ENCODE data around the gene NLRP1.
"Not testable (repeated sequence)": the region's sequence is repeated elsewhere in the genome, so short reads cannot be mapped to it uniquely, and the experiment has no call there.

The NLRP1 gene

GRCh38 chr17:5587438-5588032, 3.2 kb upstream of the NLRP1 start:
- no peak for DNase-seq (ENCODE audit: low read depth)

DNA sequence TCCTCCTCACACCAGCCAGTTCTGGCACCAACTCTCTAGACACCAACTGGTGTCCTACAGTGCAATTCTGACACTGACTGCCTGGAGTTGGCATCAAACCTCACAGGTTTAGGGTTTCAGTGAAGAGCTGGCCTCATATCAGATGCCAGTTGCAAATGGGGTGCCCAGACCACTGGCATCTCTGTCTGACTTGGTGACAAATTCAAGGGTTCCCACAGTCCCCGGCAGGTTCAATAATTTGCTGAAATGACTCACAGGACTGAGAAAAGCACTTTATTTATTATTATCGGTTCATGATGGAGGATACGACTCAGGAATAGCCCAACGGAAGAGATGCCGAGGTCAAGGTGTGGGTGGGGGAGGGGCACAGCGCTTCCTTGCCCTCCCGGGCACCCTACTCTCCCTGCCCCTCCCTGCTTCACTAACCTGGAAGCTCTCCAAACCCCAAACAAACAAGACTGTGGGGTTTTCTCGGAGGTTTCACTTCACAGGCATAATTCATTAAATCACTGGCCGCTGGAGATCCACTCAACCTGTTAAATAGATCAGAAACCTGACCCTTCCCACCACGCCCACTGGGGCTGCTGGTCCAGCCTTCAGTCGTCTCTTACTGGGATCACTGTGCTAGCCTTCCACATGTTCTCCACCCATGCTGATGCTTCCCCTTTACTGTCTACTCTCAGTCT, 1.7 kb upstream of the NLRP1 start:
- no peak for DNase-seq (ENCODE audit: low read depth)

DNA sequence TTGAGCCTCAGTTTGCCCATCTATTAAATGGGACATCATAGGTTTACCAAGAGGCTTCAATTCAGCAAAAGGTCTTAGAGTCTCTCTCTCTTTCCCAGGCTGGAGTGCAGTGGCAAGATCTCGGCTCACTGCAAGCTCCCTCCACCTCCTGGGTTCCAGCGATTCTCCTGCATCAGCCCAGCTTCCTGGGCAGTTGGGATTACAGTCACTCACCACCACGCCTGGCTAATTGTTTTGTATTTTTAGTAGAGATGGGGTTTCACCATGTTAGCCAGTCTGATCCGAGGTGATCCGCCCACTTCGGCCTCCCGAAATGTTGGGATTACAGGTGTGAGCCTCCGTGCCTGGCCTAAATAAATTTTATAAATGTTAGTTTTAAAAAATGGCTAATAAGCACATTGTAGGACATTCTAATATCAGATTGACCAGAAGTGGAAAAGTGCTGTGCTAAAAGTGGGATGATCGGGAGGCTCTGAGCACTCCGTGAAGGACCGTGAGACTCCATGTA, 1.0 kb upstream of the NLRP1 start:
- no peak for DNase-seq (ENCODE audit: low read depth)

- DNase-seq (ENCODE audit: low read depth), result no peak
Observed at GRCh38 chr17:5583426-5584382, 605 bp downstream of the NLRP1 start.

DNA sequence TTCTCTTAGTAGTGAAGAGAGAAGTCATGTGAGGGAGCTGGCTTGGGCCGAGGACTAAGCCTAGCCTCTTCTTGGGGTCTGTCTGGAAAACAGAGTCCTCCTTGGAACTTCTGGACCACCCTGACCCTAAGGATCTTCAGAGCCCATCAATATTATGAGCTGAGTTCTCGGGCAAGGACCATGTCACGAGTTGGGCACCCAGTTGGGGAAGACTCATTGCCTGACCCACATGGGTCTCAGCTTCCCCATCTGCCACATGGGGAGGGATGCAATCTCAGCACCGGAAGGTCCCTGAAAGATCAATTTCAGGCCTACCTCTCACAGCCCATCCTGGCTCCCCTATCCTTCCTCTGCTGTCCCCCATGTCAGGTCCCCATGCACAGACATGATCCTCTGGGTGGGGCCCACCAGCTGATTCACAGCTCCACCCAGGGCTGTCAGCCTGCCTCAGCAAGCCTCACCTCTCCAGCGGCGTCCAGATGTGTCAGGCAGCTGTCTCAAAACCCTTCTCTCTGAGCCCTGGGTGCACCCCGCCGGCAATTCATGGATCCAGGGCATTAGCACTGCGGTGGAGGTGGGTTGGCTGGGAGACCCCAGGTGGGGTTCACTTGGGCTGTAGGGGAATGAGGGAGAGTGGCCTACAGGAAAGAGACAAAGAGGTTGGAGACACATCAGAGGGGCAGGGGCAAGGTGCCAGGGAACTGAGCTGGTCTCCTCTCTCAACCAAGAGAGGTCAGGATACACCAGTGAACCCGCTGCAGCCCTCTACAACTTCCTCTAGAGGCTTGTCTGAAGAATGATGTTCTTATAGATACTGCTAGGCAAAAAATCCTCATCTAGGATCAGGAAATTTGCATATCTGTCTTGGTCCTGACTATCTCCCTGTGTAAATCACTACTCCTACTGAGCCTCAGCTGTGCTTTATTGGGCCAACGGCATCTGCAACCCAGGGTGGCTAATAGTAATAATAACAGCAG, 1.8 kb downstream of the NLRP1 start:
- DNase-seq (ENCODE audit: low read depth), result no peak

DNA sequence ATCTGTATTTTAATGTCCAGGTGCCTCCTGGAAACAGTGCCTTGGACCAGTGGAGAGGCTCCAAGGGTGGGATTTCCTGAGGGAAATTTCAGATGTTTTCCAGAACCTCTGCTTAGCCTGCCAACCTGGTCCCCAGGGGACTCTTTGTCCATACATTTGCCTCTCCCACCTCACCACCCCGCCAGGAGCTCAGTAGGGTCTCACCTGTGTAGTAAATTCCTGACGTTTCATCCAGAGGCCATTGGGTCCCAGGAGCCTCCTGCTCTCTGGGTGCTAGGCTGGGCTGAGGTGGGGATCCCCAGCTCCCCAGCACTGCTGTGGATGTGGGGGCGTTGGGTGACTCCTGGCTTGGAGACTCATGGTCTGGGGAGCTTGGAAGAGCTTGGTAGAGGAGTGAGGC, 2.7 kb downstream of the NLRP1 start:
- no peak for DNase-seq (ENCODE audit: low read depth)

DNA sequence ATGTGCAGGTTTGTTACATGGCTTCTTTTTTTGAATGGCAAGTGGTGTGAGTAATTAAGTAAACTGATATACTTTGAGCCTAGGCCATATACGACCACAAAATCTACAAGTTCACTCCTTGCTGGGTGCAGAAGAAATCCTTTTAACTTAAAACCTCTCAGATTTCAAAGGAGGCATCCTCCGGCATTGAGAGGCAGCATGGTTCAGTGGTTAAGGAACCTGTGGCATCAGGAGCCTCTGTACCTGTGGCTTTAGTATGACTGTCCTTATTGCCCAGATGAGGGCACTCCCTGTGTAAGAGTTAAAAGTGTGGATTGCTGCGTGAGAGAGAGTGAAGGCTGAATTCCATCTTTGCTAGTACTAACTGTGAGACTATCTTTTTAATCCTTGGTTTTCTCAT, 3.3 kb downstream of the NLRP1 start:
- no peak for DNase-seq (ENCODE audit: low read depth)

- DNase-seq (ENCODE audit: low read depth), result no peak
Observed at GRCh38 chr17:5580367-5580766, 3.9 kb downstream of the NLRP1 start.

GRCh38 chr17:5578768-5579167, 5.5 kb downstream of the NLRP1 start:
- not testable (repeated sequence) for DNase-seq (ENCODE audit: low read depth)

GRCh38 chr17:5573017-5573416, 11.3 kb downstream of the NLRP1 start:
- DNase-seq (ENCODE audit: low read depth), result not testable (repeated sequence)

DNA sequence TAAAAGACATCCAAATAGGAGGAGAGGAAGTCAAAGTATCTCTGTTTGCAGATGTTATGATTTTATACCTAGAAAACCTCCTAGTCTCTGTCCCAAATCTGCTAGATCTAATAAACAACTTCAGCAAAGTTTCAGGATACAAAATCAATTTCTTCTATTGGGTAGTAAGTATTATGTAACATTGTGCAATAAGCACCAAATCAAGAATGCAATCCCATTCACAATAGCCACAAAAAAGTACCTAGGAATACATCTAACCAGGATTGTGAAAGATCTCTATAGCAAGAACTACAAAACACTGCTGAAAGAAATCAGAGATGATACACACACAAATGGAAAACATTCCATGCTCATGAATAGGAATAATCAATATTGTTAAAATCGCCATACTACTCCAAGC, 13.0 kb downstream of the NLRP1 start:
- no peak for DNase-seq (ENCODE audit: low read depth)

GRCh38 chr17:5565808-5566207, 18.5 kb downstream of the NLRP1 start:
- no peak for DNase-seq (ENCODE audit: low read depth)

DNA sequence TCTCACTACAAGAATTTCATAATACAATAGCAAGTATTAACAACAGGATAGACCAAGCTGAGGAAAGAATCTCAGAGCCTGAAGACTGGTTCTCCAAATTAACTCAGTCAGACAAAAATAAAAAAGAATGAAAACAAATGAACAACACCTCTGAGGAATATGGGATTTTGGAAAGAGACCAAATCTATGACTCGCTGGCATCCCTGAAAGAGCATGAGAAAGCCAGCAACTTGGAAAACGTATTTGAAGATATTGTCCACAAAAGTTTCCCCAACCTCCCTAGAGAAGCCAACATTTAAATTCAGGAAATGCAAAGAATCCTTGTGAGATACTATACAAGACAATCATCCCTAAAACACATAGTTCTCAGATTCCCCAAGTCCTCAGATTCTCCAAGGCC, 20.9 kb downstream of the NLRP1 start:
- no peak for DNase-seq (ENCODE audit: low read depth)

- DNase-seq (ENCODE audit: low read depth), result no peak
Observed at GRCh38 chr17:5562661-5563360, 21.5 kb downstream of the NLRP1 start.

DNA sequence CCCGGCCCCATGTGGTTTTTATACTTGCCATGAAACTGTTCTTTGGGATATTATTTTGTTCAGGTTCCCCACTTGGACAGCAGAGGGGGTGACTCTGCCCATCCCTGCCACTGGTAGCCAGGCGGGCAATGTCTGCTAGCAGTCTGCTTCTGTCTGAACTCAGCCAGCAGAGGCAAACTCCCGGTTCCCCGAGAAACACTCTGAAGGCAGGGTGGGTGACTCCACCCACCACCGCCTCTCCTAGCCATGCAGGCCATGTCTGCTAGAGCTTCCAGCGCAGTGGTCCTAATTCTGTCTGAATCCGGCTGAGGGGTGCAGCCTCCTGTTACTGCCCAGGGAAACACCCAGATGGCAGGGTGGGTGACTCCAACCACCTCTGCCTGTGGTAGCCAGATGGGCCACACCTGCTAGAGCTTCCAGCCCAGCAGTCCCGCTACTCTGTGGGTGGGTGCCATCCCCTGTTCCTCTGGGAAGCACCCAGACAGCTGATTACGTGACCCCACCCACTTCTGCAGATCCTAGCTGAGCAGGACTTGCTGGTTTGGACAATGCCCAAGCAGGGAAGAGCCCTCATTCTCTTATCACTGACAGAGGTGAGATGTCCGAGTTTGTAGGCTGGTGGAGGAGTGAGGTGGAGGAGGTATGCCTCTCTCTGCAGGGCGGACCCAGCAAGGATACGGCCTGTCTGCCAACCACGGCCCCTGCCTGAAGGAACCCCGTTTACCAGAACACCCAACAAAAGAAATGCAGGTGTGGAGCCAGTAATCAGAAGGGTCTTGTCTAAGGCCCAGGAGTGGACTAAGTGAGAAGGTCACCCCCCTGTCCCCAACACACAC, 22.4 kb downstream of the NLRP1 start:
- DNase-seq (ENCODE audit: low read depth), result no peak

DNA sequence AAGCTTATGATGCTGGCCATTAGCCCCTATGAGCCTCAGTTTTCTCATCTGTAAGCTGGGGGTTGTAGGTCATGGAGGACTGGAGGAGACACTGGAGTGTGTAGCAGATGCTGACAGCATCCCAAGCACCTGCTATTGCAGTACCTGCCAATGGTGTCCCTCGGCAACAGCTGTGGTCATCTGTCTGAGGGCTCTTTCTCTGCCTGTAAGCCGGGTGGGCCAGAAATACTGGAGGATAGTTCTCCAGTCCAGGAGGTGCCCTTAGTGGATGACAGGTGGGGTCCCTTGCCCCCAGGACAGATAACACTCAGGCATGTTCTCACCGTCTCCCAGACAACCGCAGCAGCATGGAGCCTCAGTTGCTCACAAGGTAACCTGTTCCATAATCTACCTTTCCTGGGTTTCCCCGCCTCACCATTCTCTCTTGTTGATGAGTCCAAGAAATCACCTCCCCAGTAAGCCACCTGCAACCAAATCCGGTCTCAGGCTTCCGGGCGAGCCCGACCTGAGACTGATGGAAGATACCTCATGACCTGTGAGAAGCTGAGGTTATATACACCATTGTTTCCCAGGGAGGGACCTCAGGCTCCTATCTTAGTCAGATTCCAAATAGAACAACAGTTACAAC, 23.8 kb downstream of the NLRP1 start:
- DNase-seq (ENCODE audit: low read depth), result no peak

GRCh38 chr17:5558815-5559785, 25.2 kb downstream of the NLRP1 start:
- no peak for DNase-seq (ENCODE audit: low read depth)

DNA sequence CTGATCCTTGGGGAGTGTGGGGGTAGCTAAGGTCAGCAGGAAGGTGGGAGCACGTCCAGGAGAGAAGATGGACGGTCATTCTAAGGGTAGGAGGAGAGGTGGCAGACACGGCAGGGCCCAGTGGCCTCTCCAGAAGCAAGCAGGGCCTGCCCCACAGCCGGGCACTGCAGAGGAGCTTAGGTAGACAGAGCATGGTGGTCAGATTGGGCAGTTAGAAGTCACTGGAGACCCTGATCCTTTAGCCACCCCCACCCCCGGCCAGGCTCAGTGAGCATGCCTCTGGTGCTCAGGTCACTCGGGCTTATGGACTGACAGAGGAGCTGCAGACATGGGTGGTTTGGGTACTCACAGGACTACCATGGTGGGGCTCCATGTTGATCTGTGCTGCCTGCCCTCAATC, 26.3 kb downstream of the NLRP1 start:
- no peak for DNase-seq (ENCODE audit: low read depth)
